Parathyroid adenoma (tissue), 2 donors: ENCODE results near the gene LTBP4.
A peak's percentile ranks its signal among the peaks of the same experiment; 100 is the strongest.

ENCODE experiments used
- H2AFZ ChIP-seq: fragments of 300-600 bp; sonication (generic); one replicate; pipeline ENCODE4 v1.7.0; 2017; ENCODE audit warnings: antibody characterized with exemption, mild to moderate bottlenecking
- H3K27ac ChIP-seq: fragments of 300-600 bp; sonication (generic); one replicate; pipeline ENCODE4 v1.7.0; 2017
- H3K27me3 ChIP-seq: fragments of 300-600 bp; sonication (generic); one replicate; pipeline ENCODE4 v1.7.0; 2017; ENCODE audit warnings: low read length; ENCODE audit not compliant: control insufficient read depth, insufficient read depth
- H3K36me3 ChIP-seq: fragments of 300-600 bp; sonication (generic); one replicate; pipeline ENCODE4 v1.7.0; 2017; ENCODE audit warnings: low read length; ENCODE audit not compliant: control insufficient read depth, insufficient read depth
- H3K4me1 ChIP-seq: fragments of 300-600 bp; sonication (generic); one replicate; pipeline ENCODE4 v1.7.0; 2017; ENCODE audit warnings: control low read depth
- H3K4me2 ChIP-seq: fragments of 300-600 bp; sonication (generic); one replicate; pipeline ENCODE4 v1.7.0; 2017; ENCODE audit warnings: low read length
- H3K4me3 ChIP-seq: fragments of 300-600 bp; sonication (generic); one replicate; pipeline ENCODE4 v1.7.0; 2017; ENCODE audit warnings: low read depth, low read length
- H3K79me2 ChIP-seq: fragments of 300-600 bp; sonication (generic); one replicate; pipeline ENCODE4 v1.7.0; 2017; ENCODE audit warnings: control low read depth
- H3K9ac ChIP-seq: fragments of 300-600 bp; sonication (generic); one replicate; pipeline ENCODE4 v1.7.0; 2017; ENCODE audit warnings: mild to moderate bottlenecking
- H3K9me3 ChIP-seq: fragments of 300-600 bp; sonication (generic); one replicate; pipeline ENCODE4 v1.7.0; 2017; ENCODE audit warnings: low read length; ENCODE audit not compliant: control insufficient read depth
- TF ChIP-seq, protein P1 (sequence below): fragments of 300-600 bp; sonication (generic); IDR thresholded peaks from one replicate; pipeline ENCODE4 v1.7.0; 2017; ENCODE audit warnings: antibody characterized with exemption, mild to moderate bottlenecking
- donor health status: primary hyperparathyroidism.

Gene LTBP4

GRCh38 chr19:40659116-40659515, 57.9 kb downstream of the LTBP4 start:
- Histone ChIP-seq H3K79me2 (no peaks in the 10 kb centered on the region), H3K27ac (no peak overlapping the region), H3K27me3 (no peaks in the 10 kb centered on the region), H3K9me3 (no peaks in the 10 kb centered on the region), H3K4me1 (no peaks in the 10 kb centered on the region), H3K4me2 (no peak overlapping the region), H2AFZ (no peak overlapping the region), H3K4me3 (no peak overlapping the region), H3K36me3 (no peaks in the 10 kb centered on the region), H3K9ac (no peak overlapping the region)
- TF ChIP-seq, protein P1, sequence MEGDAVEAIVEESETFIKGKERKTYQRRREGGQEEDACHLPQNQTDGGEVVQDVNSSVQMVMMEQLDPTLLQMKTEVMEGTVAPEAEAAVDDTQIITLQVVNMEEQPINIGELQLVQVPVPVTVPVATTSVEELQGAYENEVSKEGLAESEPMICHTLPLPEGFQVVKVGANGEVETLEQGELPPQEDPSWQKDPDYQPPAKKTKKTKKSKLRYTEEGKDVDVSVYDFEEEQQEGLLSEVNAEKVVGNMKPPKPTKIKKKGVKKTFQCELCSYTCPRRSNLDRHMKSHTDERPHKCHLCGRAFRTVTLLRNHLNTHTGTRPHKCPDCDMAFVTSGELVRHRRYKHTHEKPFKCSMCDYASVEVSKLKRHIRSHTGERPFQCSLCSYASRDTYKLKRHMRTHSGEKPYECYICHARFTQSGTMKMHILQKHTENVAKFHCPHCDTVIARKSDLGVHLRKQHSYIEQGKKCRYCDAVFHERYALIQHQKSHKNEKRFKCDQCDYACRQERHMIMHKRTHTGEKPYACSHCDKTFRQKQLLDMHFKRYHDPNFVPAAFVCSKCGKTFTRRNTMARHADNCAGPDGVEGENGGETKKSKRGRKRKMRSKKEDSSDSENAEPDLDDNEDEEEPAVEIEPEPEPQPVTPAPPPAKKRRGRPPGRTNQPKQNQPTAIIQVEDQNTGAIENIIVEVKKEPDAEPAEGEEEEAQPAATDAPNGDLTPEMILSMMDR = no peak

DNA sequence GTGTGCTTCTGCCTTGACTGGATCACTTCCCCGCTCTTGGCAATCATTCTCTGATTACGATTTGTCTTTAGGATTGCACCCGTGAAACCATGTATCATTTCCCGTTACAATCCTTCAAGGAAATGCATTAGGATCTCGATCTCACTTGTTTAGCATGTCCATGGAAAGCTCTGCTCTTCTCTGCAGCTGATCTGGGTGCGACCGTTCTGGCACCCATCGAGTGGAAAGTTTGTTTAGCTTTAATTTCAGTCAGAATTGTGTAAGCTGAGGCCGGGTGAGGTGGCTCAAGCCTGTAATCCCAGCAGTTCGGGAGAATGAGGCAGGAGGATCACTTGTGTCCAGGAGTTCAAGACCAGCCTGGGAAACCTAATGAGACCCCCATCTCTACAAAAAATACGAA, 58.4 kb downstream of the LTBP4 start:
- H3K4me1 ChIP-seq = no peaks in the 10 kb centered on the region
- no peak overlapping the region for H3K9ac ChIP-seq
- no peak overlapping the region for H2AFZ ChIP-seq
- H3K36me3 ChIP-seq = no peaks in the 10 kb centered on the region
- H3K9me3 ChIP-seq = no peaks in the 10 kb centered on the region
- no peak overlapping the region for H3K27ac ChIP-seq
- H3K27me3 ChIP-seq = no peaks in the 10 kb centered on the region
- H3K4me2 ChIP-seq = no peak overlapping the region
- TF ChIP-seq, protein P1 = no peak
- H3K4me3 ChIP-seq = no peak overlapping the region
- no peaks in the 10 kb centered on the region for H3K79me2 ChIP-seq

DNA sequence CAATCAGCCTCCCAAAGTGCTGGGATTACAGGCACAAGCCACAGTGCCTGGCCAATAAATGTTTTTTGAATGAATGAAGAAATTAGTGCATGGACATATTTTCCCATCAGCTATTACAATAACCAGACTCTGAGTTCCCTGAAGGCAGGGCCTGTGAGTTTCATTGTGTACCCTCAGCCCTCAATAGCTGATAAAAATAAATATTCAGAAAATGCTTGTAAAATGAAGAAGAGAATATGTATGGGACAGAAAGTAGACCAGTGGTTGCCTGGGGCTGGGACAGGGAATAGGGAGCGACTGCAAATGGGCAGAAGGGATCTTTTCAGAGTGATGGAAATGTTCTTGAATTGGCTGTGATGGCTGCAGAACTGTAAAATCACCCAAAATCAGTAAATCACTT, 60.4 kb downstream of the LTBP4 start:
- Histone ChIP-seq H2AFZ (no peak overlapping the region), H3K9me3 (no peaks in the 10 kb centered on the region), H3K79me2 (no peaks in the 10 kb centered on the region), H3K4me2 (no peak overlapping the region), H3K9ac (no peak overlapping the region), H3K36me3 (no peaks in the 10 kb centered on the region), H3K27ac (no peak overlapping the region), H3K4me3 (no peak overlapping the region), H3K4me1 (peaks cover 5% of the 10 kb centered on the region), H3K27me3 (no peaks in the 10 kb centered on the region)
- TF ChIP-seq, protein P1 = no peak

- Histone ChIP-seq H3K79me2 (no peaks in the 10 kb centered on the region), H3K9ac (no peak overlapping the region), H3K4me2 (peak overlapping the region; percentile 93), H3K9me3 (no peaks in the 10 kb centered on the region), H3K27ac (peak overlapping the region; percentile 48), H3K4me3 (peak overlapping the region; percentile 79), H2AFZ (peak overlapping the region; percentile 60), H3K36me3 (no peaks in the 10 kb centered on the region), H3K4me1 (peaks cover 5% of the 10 kb centered on the region), H3K27me3 (no peaks in the 10 kb centered on the region)
- TF ChIP-seq, protein P1 = peak; percentile 99
Observed at GRCh38 chr19:40662925-40663694, 61.9 kb downstream of the LTBP4 start.
